Right lung (tissue), 10 donors: ENCODE data around the gene GPRASP1. TPM values are rescaled to one million over a fixed set of nuclear protein-coding genes. Genes with fewer than 3 reads are reported as not detected.
"Not testable (repeated sequence)": the region's sequence is repeated elsewhere in the genome, so short reads cannot be mapped to it uniquely, and the experiment has no call there.

Experiments used
- DNase-seq, 2 donors: peaks; one replicate each; pipeline ENCODE4 v3.0.0-alpha.2; 2013
- long read RNA-seq, 8 donors: transcript quantifications; one replicate each; lab custom pipeline, GENCODE V29; 2026
- polyA plus RNA-seq, 5 donors: library from polyadenylated mRNA; unstranded; fragments of 120-200 nt; gene quantifications; one replicate each; pipeline versions ENCODE4 v1.2.1 to v1.2.3, GENCODE V29; 2013; ENCODE audit warnings: inconsistent platforms in 1 of 5, low replicate concordance in 1 of 5; ENCODE audit not compliant: insufficient read length in 5 of 5, insufficient read depth in 1 of 5

Gene GPRASP1, protein sequence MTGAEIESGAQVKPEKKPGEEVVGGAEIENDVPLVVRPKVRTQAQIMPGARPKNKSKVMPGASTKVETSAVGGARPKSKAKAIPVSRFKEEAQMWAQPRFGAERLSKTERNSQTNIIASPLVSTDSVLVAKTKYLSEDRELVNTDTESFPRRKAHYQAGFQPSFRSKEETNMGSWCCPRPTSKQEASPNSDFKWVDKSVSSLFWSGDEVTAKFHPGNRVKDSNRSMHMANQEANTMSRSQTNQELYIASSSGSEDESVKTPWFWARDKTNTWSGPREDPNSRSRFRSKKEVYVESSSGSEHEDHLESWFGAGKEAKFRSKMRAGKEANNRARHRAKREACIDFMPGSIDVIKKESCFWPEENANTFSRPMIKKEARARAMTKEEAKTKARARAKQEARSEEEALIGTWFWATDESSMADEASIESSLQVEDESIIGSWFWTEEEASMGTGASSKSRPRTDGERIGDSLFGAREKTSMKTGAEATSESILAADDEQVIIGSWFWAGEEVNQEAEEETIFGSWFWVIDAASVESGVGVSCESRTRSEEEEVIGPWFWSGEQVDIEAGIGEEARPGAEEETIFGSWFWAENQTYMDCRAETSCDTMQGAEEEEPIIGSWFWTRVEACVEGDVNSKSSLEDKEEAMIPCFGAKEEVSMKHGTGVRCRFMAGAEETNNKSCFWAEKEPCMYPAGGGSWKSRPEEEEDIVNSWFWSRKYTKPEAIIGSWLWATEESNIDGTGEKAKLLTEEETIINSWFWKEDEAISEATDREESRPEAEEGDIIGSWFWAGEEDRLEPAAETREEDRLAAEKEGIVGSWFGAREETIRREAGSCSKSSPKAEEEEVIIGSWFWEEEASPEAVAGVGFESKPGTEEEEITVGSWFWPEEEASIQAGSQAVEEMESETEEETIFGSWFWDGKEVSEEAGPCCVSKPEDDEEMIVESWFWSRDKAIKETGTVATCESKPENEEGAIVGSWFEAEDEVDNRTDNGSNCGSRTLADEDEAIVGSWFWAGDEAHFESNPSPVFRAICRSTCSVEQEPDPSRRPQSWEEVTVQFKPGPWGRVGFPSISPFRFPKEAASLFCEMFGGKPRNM (N-terminal part only)
- polyA plus RNA-seq, result 10 to 100 TPM; 15.6 to 24.6 (median 18.3) TPM
- long read RNA-seq, donor 1, full-length matches to known transcripts, result 1 of 1 reads
- long read RNA-seq, donor 1, partial matches to known transcripts, result 0 of 1 reads
- long read RNA-seq, donor 1, other reads (novel, unspliced or antisense), result 0 of 1 reads
- long read RNA-seq, donor 2, full-length matches to known transcripts, result 2 of 2 reads
- long read RNA-seq, donor 2, partial matches to known transcripts, result 0 of 2 reads
- long read RNA-seq, donor 2, other reads (novel, unspliced or antisense), result 0 of 2 reads
- long read RNA-seq, donor 3, partial matches to known transcripts, result 5 of 7 reads
- long read RNA-seq, donor 3, other reads (novel, unspliced or antisense), result 0 of 7 reads
- long read RNA-seq, donor 4, result 0 reads
- long read RNA-seq, donor 5, full-length matches to known transcripts, result 1 of 1 reads
- long read RNA-seq, donor 5, partial matches to known transcripts, result 0 of 1 reads
- long read RNA-seq, donor 5, other reads (novel, unspliced or antisense), result 0 of 1 reads
- long read RNA-seq, donor 6, full-length matches to known transcripts, result 2 of 2 reads
- long read RNA-seq, donor 6, partial matches to known transcripts, result 0 of 2 reads
- long read RNA-seq, donor 6, other reads (novel, unspliced or antisense), result 0 of 2 reads
- long read RNA-seq, donor 7, full-length matches to known transcripts, result 1 of 1 reads
- long read RNA-seq, donor 7, partial matches to known transcripts, result 0 of 1 reads
- long read RNA-seq, donor 7, other reads (novel, unspliced or antisense), result 0 of 1 reads
- long read RNA-seq, donor 8, result 0 reads

- peak; percentile 62 to 64 for DNase-seq
Measured at GRCh38 chrX:102651242-102652011, at the start of gene GPRASP1. TSS of gene GPRASP1 (plus strand) at chrX:102651483. CDS start at chrX:102653914, 2,431 bp downstream.

DNA sequence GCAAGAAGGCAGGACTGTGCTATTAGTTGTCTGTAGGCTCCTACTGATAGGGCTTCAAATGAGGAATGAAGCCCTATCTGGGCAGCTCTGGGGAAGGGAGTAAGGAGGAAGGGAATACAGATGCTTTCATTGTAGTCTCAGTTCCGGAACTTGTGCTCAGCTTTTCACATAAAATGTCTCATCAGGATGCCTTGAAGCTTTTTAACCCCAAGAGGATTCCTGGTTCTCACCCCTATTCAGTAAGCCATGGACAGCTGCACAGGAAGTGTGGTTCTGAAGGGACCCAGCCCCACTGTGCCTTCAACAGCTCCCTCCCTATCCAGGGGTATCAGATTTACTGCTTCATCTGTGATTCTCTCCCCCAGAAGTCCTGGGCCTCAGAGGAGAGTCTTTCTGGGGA lies 47.0 kb upstream of the GPRASP1 start:
- no peak for DNase-seq

- no peak for DNase-seq
Measured at GRCh38 chrX:102606115-102606514, 45.2 kb upstream of the GPRASP1 start.

GRCh38 chrX:102610905-102611304 lies 40.4 kb upstream of the GPRASP1 start:
- no peak for DNase-seq

DNA sequence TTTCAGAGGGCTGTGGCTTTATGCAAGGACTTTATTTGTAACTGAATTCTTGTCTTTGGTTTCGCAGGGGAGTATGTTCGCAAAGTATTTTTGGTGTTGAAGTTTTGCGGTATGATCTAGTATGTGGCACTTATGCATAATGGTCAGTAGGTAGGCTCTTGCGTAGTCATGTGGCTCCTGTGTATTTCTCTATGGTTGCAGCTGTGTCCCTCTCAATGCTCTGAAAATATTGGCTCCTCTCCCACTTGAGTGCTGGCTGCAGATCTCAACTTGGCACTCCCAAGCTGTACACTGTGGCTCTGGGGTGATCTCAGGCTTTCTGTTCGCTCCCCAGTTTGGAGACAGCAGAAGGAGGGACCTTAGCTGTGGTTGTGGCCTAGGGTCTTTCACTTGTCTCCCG lies 27.2 kb upstream of the GPRASP1 start:
- DNase-seq, result no peak

GRCh38 chrX:102627640-102628039 lies 23.6 kb upstream of the GPRASP1 start:
- no peak for DNase-seq

DNA sequence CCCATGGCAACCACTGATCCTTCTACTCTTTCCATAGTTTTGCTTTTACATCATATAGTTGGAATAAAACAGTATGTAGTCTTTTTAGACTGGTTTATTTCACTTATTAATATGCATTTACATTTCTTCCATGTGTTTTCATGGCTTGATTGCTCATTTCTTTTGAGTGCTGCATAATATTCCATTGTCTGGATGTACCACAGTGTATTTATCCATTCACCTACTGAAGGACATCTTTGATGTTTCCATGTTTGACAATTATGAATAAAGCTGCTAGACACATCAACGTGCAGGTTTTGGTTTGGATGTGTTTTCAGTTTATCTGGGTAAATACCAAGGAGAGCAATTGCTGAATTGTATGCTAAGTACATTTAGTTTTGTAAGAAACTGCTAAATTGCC lies 13.7 kb upstream of the GPRASP1 start:
- DNase-seq, result no peak

DNA sequence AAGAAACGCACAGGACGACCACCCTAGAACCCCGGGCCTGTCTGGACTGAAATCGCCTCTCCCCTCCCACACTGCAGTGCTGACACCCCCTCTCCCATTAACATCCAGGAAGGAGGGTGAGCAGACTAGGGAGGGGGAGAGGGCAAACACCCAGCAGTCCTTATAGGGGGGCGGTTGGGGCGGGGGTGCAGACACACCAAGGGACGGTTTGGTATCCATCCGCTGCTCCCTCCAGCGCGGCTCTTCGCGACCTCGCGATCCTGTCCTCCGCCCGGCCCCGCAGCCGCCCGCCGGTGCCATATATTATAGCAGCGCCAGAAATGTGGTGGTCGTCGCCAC lies 411 bp upstream of the GPRASP1 start:
- DNase-seq, result no peak

DNA sequence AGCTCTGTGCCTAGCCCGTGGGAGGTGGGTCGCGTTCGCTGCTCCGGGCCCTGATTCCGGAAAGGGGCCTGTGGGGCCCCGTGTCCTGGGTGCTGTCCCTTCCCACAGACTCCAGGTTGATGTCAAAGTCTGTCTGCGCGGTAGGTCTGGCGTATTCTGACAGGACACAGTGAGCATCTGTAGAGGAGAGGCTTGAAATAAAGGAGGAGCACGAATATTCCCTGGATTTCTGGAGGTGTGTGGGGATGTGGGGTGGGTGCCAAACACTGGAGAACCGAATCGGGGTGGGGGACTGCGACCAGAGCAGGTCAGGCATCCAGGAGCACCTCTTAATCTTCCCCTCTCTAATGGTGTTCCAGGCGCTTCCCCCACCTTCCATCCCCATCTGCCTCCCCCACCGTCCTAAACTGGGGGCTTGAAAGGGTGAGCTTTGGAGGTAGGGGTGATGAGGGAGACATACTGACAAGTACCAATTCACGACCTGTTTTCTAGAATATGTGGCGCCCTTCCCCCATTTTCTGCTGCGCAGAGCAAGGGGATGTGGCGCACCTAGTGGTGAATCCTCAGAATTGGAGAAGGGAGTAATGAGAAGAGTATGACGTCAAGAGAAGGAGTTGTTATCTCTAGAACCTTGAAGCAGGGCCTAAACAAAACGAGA lies 877 bp downstream of the GPRASP1 start:
- DNase-seq, result peak; percentile 45

- peak in 1 of 2 donors; percentile 24 for DNase-seq
Measured at GRCh38 chrX:102654696-102655095, 3.4 kb downstream of the GPRASP1 start.

GRCh38 chrX:102658556-102658955 lies 7.3 kb downstream of the GPRASP1 start:
- DNase-seq, result no peak

DNA sequence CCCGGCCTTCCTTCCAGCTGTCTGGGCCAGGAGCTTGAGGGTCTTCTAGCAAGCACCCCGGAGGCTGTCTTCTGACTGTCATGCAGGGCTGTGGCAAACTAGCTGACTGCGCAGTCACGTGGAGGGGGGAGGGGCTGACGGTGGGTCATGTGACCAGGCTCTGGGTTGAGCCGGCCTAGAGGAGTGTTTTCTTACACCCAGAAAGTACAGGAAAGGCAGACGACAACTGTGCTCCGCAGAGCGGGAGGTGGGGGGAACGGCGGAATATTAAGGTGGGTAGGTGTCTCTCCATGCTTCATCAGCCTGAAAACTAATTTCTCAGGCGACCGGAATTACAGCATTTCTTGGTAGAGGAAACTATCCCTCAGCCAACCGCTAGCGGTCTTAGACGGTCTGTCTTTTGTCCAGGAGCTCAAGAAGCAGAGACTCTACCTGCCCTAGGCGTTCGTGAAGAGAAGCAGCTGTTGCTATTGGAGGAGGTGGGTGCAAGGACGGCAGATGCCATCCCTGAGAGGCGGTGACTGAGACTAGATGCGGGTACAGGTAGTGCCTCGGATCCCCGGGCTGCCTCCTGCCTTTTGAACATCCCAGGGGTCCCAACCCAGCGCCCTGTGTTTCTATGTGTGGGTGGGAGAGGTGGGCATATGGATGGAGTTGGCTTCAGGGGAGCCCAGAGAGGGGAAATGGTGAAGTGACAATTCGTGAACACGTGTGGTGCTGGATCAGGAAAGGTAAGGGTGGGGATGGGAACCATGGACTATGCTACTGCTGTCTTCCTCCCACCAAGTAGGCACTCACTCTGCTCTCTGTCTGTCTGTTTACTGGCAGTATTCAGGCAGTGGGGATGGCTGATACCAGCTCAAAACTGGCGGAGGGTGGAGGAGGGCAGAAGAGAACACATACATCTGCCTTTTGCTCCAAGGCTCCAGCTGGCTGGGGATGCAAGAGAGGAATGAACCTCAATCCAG lies 8.8 kb downstream of the GPRASP1 start:
- peak; percentile 73 to 79 for DNase-seq

DNA sequence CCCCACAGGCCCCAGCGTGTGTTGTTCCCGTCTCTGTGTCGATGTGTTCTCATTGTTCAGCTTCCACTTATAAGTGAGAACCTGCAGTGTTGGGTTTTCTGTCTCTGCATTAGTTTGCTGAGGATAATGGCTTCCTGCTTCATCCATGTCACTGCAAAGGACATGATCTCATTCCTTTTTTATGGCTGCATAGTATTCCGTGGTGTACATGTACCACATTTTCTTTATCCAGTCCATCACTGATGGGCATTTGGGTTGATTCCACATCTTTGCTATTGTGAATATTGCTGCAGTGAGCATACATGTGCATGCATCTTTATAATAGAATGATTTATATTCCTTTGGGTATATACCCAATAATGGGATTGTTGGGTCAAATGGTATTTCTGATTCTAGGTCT lies 12.5 kb downstream of the GPRASP1 start:
- not testable (repeated sequence) for DNase-seq

DNA sequence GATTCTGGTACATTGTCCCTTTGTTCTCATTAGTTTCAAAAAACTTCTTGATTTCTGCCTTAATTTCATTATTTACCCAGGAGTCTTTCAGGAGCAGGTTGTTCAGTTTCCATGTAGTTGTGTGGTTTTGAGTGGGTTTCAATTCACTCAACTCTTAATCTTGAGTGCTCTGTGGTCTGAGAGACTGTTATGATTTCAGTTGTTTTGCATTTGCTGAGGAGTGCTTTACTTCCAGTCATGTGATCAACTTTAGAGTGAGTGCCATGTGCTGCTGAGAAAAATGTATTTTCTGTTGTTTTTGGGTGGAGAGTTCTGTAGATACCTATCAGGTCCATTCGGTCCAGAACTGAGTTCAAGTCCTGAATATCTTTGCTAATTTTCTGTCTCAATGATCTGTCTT lies 15.8 kb downstream of the GPRASP1 start:
- DNase-seq, result not testable (repeated sequence)

GRCh38 chrX:102669526-102669925 lies 18.2 kb downstream of the GPRASP1 start:
- no peak for DNase-seq

GRCh38 chrX:102672856-102673255 lies 21.6 kb downstream of the GPRASP1 start:
- no peak for DNase-seq

DNA sequence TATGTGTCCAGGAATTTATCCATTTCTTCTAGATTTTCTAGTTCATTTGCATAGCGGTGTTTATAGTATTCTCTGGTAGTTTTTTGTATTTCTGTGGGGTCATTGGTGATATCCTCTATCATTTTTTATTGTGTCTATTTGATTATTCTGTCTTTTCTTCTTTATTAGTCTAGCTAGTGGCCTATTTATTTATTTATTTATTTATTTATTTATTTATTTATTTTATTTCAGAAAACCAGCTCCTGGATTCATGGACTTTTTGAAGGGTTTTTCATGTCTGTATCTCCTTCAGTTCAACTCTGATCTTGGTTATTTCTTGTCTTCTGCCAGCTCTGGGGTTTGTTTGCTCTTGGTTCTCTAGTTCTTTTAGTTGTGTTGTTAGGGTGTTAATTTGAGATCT lies 26.2 kb downstream of the GPRASP1 start:
- not testable (repeated sequence) for DNase-seq
